GM19468 (cell line): ENCODE results near the gene MYBL2.
"Not testable (repeated sequence)": the region's sequence is repeated elsewhere in the genome, so short reads cannot be mapped to it uniquely, and the experiment has no call there.

Experiments used
- ATAC-seq: cut with Tn5 transposase; IDR thresholded peaks from one replicate; pipeline ENCODE4 v1.9.1; 2021; ENCODE audit warnings: mild to moderate bottlenecking, moderate library complexity, moderate number of reproducible peaks; ENCODE audit not compliant: unreplicated experiment; ENCODE audit errors: extremely low read depth

Gene MYBL2

DNA sequence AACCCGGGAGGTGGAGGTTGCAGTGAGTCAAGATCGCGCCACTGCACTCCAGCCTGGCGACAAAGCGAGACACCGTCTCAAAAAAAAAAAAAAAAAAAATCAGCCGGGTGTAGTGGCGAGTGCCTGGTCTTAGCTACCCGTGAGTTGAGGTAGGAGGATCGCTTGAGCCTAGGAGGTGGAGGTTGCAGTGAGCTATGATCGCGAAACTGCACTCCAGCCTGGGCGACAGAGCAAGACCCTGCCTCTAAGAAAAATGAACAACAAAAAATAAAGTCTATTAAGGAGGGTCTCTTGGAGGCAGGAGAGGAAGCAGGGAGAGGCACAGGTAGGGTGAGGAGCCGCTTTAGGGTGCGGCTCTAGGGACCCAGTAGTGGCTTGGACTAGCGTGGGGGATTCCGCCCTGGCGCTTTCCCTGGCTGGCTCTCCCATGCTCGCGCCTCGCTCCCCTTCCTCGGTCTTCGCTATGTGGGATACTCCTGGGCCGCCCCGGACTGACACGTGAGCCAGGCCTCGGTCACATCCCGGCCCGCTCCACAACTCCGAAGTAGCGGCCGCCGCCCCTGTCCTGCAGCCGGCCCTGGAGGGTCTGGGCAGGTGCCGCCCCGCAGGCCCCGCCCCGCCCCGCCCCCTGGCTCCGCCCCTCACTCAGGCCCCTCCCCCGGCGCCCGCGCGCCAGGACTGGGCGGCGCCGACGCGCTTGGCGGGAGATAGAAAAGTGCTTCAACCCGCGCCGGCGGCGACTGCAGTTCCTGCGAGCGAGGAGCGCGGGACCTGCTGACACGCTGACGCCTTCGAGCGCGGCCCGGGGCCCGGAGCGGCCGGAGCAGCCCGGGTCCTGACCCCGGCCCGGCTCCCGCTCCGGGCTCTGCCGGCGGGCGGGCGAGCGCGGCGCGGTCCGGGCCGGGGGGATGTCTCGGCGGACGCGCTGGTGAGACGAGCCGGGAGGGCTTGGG, at the start of gene MYBL2:
Gene MYBL2 (plus strand): TSS at position 739 of the 953 bp plus-strand sequence. CDS start 170 bp downstream, at position 909.
- ATAC-seq = no peak

DNA sequence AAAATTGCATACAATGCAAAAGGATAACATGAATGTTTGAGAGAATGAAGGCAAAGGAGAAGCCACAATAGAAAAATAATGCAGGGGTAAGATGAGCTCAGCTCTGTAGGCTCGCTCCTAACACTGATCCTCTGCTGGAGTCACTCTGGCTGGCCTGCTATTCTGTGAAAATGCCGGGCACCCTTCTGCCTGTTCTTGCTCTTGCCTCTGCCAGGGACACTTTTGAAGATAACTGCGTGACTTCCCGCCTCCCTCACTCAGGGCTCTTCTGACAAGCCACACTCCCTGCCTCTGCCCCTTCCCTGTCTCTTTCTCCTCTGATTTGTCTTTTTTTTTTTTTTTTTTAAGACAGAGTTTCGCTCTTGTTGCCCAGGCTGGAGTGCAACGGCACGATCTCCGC, 35.3 kb upstream of the MYBL2 start:
- ATAC-seq = no peak

DNA sequence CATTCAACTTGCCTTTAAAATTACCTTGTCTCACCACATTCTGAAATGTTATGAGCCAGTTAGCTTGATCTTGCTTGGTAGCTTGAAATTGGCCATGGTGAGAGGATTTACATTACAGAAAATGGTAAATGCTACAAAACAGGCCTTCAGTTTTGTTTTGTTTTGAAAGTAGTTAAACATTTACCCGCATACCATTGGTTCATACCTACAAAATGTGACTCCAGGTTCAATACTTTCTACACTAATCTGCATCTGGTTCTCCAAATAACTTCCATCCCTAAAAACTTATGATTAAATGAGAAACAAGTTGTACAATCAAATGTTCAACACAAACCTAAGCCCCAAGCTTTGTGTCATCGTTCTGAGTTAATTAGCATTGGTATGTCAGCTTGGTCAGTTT, 30.5 kb upstream of the MYBL2 start:
- ATAC-seq = no peak

DNA sequence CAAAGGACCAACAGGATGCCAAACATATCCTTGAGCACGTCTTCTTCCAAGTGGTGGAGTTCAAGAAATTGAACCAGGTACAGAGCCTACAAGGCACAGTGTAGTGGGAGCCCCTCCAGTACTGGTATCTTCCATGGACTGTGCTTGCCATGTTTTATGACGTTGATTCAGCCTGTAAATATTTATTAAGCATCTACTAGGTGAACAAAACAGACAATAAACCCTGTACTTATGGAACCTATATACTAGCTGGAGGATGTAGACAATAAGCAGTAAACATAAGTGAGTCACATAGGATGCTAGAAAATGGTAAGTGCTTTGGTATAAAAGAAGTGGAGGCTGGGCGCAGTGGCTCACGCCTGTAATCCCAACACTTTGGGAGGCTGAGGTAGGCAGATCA, 24.4 kb upstream of the MYBL2 start:
- no peak for ATAC-seq

DNA sequence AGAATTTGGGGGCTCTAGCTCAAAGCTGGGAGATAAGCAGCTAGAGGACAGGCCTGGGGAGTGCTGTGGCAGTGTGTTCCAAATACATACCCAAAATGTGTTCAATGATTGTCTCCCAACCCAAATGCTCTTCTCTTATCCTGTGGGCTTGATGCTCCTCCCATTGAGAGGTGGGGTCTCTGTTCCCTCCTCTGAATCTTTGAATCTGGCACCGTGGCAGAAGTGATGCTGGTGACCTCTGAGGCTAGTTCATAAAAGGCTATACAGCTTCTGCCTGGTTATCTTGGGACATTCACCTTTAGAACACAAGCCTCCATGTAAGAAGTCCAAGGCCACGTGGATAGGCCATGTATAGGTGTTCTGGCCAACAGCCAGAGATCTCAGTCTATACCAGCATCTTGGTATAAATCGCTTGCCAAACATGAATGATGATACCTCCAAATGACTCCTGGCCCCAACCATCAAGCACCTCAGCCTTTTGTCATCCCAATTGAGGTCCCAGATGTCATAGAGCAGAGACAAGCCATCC, 15.9 kb upstream of the MYBL2 start:
- ATAC-seq = no peak

DNA sequence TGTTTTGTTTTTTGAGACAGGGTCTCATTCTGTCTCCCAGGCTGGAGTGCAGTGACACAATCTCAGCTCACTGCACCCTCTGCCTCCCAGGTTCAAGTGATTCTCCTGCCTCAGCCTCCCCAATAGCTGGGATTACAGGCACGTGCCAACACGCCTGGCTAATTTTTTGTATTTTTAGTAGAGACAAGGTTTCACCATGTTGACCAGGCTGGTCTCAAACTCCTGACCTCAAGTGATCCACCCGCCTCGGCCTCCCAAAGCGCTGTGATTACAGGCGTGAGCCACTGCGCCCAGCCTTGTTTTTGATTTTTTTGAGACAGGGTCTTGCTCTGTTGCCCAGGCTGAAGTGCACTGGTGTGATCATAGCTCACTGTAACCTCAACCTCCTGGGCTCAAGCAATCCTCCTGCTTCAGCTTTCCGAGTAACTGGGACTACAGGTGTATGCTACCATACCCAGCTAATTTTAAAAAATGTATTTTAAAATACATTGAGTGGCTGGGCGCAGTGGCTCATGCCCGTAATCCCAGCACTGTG, 15.2 kb upstream of the MYBL2 start:
- ATAC-seq = not testable (repeated sequence)

DNA sequence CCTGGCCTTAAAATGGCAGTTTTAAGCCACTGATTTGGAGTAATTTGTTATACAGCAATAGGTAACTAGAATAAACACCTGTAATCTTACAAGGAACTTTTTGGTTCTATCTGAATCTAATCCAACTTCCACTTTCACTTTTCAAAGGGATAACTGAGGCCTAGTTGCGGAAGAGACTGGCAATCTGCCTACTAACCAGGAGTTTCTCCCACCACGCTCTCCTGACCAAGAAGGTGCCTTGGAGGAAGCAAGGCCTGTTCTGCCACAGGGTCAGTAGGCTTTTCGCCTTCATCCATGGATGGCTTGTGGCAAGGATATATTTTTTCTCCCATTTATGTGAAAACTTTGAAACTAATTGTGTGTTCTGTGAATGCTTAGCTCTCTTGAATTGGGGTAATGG, 12.9 kb upstream of the MYBL2 start:
- ATAC-seq = no peak

DNA sequence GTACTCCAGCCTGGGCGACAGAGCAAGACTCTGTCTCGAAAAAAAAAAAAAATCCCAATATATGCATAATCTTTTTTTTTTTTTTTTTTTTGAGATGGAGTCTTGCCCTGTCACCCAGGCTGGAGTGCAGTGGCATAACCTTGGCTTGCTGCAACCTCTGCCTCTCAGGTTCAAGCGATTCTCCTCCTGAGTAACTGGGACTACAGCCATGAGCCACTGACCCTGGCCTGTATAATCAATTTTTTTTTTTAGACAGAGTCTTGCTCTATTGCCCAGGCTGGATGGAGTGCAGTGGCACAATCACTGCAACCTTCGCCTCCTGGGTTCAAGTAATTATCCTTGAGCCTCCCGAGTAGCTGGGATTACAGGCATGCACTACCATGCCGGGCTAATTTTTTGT, 11.7 kb upstream of the MYBL2 start:
- not testable (repeated sequence) for ATAC-seq

DNA sequence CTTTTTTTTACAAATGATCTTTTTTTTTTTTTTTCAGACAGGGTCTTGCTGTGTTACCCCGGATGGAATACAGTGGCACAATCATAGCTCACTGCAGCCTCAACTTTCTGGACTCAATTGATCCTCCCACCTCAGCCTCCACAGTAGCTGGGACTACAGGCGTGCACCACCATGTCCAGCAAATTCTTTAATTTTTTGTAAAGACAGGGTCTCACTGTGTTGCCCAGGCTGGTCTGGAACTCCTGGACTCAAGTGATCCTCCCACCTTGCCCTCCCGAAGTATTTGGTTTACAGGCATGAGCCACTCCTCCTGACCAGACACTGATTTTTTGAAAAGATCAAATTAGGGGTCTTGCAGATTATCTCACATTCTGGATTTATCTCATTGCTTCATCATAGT, 11.0 kb upstream of the MYBL2 start:
- ATAC-seq = no peak

DNA sequence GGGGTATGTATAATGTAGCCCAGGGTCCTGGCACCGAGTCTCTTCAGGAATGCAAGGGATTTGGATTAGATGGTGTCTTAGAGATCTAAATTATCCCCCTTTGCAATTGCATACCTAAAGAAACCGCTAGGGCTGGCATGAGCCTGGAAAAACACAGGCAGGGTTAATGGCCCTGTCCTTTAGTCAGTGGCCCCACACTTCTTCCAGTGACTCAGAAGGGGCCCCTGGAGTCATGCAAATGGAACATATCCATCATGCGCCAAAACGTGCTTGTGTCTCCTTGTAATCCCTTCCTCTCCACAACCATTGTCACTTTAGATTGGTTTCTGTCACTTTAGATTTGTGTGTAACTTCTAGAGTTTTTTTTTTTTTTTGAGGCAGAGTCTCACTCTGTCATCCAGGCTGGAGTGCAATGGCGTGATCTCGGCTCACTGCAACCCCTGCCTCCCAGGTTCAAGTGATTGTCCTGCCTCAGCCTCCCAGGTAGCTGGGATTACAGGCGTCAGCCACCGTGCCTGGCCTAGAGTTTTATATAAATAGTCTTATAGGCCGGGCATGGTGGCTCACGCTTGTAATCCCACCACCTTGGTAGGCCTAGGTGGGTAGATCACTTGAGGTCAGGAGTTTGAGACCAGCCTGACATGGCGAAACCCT, 8.7 kb upstream of the MYBL2 start:
- ATAC-seq = no peak

DNA sequence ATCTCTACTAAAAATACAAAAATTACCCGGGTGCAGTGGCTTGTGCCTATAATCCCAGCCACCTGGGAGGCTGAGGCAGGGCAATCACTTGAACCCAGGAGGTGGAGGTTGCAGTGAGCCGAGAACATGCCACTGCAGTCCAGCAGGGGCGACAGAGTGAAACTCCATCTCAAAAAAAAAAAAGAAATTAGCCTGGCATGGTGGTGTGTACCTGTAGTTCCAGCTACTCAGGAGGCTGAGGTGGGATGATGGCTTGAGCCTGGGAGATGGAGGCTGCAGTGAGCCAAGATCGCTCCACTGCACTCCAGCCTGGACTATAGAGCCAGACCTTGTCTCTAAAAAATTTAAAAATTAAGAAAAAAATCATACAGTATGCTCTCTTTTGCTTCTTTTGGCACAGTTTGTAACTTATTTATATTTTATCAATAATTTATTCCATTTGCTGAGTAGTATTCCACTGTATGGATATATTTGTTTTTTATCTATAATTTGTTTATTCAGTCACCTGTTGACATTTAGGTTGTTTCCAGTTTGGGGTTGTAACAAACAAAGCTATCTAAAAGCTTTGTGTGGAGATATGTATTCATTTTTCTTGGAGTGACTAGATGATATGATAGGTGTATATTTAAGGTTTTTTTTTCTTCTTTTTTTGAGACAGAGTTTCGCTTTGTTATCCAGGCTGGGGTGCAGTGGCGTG, 8.0 kb upstream of the MYBL2 start:
- ATAC-seq = no peak

DNA sequence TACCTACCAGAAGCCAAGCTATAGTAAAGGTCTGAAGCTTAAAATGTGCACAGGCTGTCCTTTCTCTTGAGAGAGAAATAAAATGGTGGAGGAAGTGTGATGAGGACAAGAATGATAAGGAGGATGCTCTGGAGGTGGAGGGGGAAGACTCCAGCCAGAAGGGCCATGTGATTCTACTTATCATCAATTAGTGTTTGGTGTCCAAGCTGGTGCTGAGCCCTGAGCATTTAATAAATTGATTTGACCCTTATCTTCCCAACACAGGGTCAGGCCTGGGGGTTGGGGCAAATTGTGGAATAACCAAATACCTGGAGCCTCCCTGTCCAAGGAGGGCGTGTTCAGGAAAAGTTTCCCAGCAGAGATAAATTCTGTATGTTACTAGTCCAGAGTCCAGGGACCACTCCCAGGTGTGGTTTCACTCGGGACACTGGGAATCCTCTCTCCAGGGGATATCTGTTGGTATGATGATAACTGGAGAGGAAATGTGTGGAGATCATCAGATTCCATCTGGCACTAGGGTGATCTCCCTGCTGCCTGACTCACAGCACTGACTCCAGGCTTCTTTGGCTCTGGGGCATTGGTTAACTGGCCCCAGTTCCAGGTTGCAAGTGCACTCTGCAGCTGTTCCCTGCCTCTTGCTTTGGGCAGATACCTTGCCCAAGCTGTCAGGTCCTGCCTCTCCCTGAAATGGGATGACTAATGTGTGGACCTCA, 3.8 kb upstream of the MYBL2 start:
- ATAC-seq = no peak

DNA sequence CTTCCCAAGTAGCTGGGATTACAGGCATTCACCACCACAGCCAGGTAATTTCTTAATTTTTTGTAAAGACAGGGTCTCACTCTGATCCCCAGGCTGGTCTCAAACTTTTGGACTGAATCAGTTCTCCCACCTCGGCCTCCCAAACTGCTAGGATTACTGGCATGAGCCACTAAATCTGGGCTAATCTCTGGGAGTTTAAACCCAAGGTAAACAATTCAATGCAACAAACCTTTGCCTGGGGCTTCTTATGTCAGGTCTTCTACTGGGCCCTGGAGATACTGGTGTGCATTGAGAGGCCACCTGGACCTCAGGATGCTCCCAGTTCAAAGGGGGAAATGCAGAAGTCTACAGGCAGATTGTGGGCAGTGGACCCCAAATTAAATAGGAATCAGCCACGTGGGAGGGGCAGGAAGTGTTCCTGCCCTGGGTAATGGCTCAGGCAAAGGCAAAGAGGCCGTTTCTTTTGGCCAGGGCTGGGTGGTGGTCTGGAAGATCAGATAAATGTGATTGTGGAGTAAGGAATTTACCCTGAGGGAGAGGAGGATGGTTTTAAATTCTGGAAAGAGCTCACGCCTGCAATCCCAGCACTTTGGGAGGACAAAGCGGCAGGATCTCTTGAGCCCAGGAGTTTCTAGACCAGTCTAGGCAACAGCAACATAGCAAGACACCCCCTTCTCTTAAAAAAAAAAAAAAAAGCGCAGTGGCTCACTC, 1.3 kb upstream of the MYBL2 start:
- no peak for ATAC-seq

DNA sequence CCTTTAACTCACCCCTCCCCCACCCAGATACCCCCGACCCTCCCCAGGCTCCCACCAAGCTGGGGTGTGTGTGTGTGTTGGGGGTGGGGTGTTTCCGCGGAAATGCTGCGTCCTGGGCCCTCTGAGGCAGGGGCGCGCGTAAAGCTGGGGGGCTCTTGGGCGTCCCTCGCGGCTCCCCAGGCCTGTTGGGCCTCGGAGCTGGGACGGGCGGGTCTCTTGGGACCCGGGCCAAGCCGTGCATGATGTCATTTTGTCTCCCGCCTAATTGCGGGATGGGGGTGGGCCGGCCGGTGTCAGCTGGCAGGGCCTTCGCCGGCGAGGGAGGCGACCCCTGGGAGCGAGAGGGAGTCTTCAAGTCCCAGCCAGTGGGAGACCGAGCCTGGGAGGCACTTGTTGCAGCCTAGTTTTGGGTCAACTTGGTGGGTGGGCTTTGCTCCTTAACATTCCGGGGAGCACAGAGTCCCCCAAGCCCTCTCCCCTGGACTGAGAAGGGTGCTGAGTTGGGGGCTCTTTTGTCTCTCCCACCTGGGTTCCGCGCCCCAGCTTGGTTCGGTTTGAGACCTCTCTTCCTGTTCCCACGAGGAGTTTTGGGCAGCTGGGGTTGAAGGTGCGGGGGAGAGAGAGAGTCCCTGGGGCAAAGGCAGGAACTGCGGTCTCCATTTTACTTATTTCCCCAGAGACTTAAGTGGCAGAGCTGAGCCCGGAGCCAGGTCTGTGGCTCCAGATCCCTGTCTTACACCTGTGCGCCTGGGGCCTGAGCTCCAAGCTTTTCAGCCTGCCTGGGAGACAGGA, 623 bp downstream of the MYBL2 start:
- ATAC-seq = no peak

DNA sequence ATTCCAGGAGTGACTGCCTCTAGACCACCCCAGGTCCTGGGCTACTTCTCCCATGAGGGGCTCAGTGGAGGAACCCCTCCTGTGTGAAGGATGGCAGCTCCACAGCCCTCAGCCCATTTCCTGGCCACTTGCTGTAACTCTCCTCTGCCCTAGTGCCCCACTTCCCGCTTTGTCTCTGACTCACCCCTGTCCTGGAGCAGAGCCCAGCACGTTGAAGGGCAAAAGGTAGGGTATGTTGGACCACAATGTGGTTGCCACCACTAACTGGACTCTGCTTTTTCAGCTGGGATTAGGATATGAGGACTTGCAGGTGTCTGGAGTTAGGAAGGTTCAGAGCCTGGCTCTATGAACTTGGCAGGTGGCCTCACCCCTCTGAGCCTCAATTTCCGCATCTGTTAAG, 2.4 kb downstream of the MYBL2 start:
- no peak for ATAC-seq

DNA sequence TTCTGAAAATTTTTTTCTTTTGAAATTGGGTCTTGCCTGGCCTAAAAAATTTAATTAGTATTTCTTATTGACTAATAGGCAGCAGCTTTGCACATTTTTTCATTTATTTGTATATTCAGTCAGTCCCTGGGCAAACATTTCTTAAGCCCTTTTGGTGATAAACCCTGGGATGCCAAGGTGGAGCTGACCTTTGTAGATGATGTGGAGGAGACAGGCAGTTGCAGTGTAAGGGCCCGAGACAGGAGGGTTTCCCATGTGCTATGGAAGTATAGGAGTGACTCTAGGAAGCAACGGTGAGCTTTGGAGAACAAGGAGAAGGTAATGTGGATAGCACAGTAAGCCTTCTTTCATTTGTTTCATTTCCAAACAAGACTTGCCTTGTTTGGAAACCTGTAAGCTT, 3.5 kb downstream of the MYBL2 start:
- ATAC-seq = no peak

DNA sequence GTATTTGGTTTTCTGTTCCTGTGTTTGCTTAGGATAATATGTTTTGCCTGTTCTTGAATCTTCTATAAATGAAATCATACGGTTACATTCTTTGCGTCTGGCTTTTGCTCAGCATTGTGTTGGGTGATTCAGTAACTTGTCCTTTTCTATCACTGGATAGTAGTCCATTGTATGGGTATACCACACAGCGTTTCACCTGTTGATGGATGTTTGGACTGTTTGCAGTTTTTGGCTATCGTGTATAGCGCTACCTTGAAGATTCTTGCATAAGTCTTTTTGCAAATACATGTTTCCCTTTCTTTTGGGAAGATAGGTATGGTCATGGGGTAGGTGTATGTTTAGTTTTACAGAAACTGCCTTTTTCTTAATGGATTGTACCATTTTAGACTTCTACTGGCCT, 9.5 kb downstream of the MYBL2 start:
- ATAC-seq = no peak

DNA sequence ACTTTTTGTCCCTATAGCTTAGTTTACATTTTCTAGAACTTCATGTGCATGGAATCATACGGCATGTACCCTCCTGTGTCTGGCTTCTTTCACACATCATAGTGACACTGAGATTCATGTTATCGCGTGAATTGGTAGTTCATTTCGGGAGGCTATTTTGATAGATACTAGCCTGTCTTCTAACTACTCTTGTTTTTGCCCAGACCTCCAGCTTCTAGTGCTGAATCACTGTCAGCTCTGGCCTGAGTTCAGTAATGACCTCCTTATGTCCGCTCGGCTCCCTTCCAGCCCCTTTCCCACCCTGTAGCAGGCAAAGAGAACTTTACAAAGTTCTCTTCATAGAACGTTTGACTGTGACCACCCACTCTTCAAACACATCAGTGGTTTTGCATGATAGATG, 14.1 kb downstream of the MYBL2 start:
- ATAC-seq = no peak
